ENCODE results near the gene ART1. TPM values are rescaled to one million over a fixed set of nuclear protein-coding genes. Genes with fewer than 3 reads are reported as not detected.

The ART1 gene
- total and polyA plus RNA-seq, 2 donors (not counting 1 experiment from before 2014, with no cell fraction given): not detected

DNA sequence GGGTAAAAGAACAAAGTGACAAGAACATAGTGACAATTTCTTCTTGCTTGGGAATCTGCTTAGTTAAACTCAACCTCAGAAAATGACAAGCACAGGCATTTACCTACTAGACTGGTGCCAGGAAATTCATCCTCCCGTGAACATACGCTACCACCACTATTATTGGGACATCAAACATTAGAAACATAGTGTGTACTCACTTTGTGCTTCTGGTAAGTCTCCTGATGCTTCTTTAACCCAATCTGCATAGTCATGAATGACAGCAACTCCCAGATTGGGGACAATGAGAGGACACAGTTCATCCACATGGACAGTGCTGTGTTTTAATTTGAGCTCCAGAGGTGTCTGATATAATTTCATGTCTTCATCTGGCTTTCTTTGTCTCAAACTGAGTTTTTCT, 55.5 kb downstream of the ART1 start:
- no peak for ATAC-seq (ENCODE audit: low read depth)
- Histone ChIP-seq H3K4me3 (ENCODE audit: control extremely low read depth in 1 of 5, extremely low read depth in 1 of 5, insufficient read depth in 1 of 5, low read depth in 2 of 5, low read length in 4 of 5) (no peak overlapping the region), H3K36me3 (replicated peaks in 1 of 2; ENCODE audit: control extremely low read depth in 1 of 2, control insufficient read depth in 1 of 2, extremely low read depth in 1 of 2, insufficient read depth in 2 of 2, low read length in 1 of 2) (peaks cover 5 to 85% of the 10 kb centered on the region in 2 experiments), H3K9me3 (ENCODE audit: control extremely low read depth in 1 of 3, control insufficient read depth in 2 of 3, insufficient read depth in 1 of 3, low read length in 2 of 3) (no peaks in the 10 kb centered on the region), H3K4me2 (replicated peaks; ENCODE audit: low read depth, low read length, poor library complexity, severe bottlenecking) (no peak overlapping the region), H3K27me3 (replicated peaks in 1 of 4; ENCODE audit: control extremely low read depth in 1 of 4, control insufficient read depth in 3 of 4, insufficient read depth in 4 of 4, low read length in 3 of 4) (no peaks in the 10 kb centered on the region), H3K79me2 (ENCODE audit: control insufficient read depth, insufficient read depth, low read length) (no peaks in the 10 kb centered on the region), H3K4me1 (ENCODE audit: control insufficient read depth in 2 of 2, insufficient read depth in 2 of 2, low read length in 2 of 2) (no peaks in the 10 kb centered on the region), H3K27ac (ENCODE audit: low read length in 2 of 2) (no peak overlapping the region), H3K9ac (ENCODE audit: low read length) (no peak overlapping the region), H2AFZ (ENCODE audit: insufficient read depth, low read depth, low read length, poor library complexity, severe bottlenecking) (no peak overlapping the region), H4K20me1 (ENCODE audit: control insufficient read depth, insufficient read depth, low read length, poor library complexity, severe bottlenecking) (no peaks in the 10 kb centered on the region)
- DNase-seq: no peak
- POLR2A ChIA-PET: no interaction called here
- no peak overlapping the region for H3K4me3 Mint-ChIP-seq
- H3K4me1 Mint-ChIP-seq: no peaks in the 10 kb centered on the region
- CTCF ChIA-PET: interaction anchor here (1.5 kb wide), 1 partner anchor 109 kb away, joined by 3 read pairs; no protein-coding TSS in a partner anchor
- no peaks in the 10 kb centered on the region for H3K9me3 Mint-ChIP-seq (ENCODE audit: insufficient read depth)
- TF ChIP-seq, protein P1, sequence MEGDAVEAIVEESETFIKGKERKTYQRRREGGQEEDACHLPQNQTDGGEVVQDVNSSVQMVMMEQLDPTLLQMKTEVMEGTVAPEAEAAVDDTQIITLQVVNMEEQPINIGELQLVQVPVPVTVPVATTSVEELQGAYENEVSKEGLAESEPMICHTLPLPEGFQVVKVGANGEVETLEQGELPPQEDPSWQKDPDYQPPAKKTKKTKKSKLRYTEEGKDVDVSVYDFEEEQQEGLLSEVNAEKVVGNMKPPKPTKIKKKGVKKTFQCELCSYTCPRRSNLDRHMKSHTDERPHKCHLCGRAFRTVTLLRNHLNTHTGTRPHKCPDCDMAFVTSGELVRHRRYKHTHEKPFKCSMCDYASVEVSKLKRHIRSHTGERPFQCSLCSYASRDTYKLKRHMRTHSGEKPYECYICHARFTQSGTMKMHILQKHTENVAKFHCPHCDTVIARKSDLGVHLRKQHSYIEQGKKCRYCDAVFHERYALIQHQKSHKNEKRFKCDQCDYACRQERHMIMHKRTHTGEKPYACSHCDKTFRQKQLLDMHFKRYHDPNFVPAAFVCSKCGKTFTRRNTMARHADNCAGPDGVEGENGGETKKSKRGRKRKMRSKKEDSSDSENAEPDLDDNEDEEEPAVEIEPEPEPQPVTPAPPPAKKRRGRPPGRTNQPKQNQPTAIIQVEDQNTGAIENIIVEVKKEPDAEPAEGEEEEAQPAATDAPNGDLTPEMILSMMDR (IDR thresholded peaks at IDR 0.05): no peak
- TF ChIP-seq EZH2 (IDR thresholded peaks at IDR 0.05; ENCODE audit: borderline replicate concordance, insufficient read depth, low read depth, low read length, poor library complexity, severe bottlenecking): no peak
- WGBS (ENCODE audit: insufficient coverage): no CpG with 5 or more reads among the region's 2 CpGs
- H3K27me3 Mint-ChIP-seq: no peaks in the 10 kb centered on the region
- H3K27ac Mint-ChIP-seq: no peak overlapping the region
- intact Hi-C loops (cut with micrococcal nuclease): no loop called here

DNA sequence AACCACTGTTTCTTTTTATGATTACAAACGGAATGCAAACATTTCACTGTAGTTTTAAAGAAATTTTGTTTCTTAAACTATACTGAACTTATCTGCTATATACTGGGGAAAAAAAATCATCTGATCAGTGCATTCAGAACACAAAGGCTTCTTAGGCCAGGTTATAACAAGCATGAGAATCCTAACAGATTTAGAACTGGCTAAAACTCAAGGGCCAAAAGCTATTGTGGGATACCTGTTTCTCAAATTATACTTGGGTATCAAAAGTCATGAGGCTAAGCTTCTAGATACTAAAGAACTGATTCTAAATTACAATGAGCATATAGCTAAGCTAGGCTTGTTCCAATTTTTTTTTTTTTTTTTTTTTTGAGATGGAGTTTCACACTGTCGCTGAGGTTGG, 56.0 kb downstream of the ART1 start:
- H3K9ac ChIP-seq (ENCODE audit: low read length): no peak overlapping the region
- intact Hi-C loops (cut with micrococcal nuclease): no loop called here
- no peaks in the 10 kb centered on the region for H3K4me1 ChIP-seq (ENCODE audit: control insufficient read depth in 2 of 2, insufficient read depth in 2 of 2, low read length in 2 of 2)
- H4K20me1 ChIP-seq (ENCODE audit: control insufficient read depth, insufficient read depth, low read length, poor library complexity, severe bottlenecking): no peaks in the 10 kb centered on the region
- ATAC-seq (ENCODE audit: low read depth) (no peak), DNase-seq (no peak)
- H3K27me3 Mint-ChIP-seq: no peaks in the 10 kb centered on the region
- H3K27me3 ChIP-seq (replicated peaks in 1 of 4; ENCODE audit: control extremely low read depth in 1 of 4, control insufficient read depth in 3 of 4, insufficient read depth in 4 of 4, low read length in 3 of 4): no peaks in the 10 kb centered on the region
- H3K4me1 Mint-ChIP-seq: no peaks in the 10 kb centered on the region
- H3K79me2 ChIP-seq (ENCODE audit: control insufficient read depth, insufficient read depth, low read length): no peaks in the 10 kb centered on the region
- no peak overlapping the region for H2AFZ ChIP-seq (ENCODE audit: insufficient read depth, low read depth, low read length, poor library complexity, severe bottlenecking)
- no peak overlapping the region for H3K27ac Mint-ChIP-seq
- H3K4me3 Mint-ChIP-seq: no peak overlapping the region
- H3K27ac ChIP-seq (ENCODE audit: low read length in 2 of 2): no peak overlapping the region
- no peak overlapping the region for H3K4me2 ChIP-seq (replicated peaks; ENCODE audit: low read depth, low read length, poor library complexity, severe bottlenecking)
- CTCF ChIA-PET: interaction anchor here (1.2 kb wide), 1 partner anchor 10 kb away, joined by 3 read pairs; no protein-coding TSS in a partner anchor
- H3K9me3 Mint-ChIP-seq (ENCODE audit: insufficient read depth): no peaks in the 10 kb centered on the region
- H3K4me3 ChIP-seq (ENCODE audit: control extremely low read depth in 1 of 5, extremely low read depth in 1 of 5, insufficient read depth in 1 of 5, low read depth in 2 of 5, low read length in 4 of 5): no peak overlapping the region
- POLR2A ChIA-PET: no interaction called here
- no peak for TF ChIP-seq EZH2 (IDR thresholded peaks at IDR 0.05; ENCODE audit: borderline replicate concordance, insufficient read depth, low read depth, low read length, poor library complexity, severe bottlenecking)
- TF ChIP-seq, protein P1 (IDR thresholded peaks at IDR 0.05): no peak
- no peaks in the 10 kb centered on the region for H3K9me3 ChIP-seq (ENCODE audit: control extremely low read depth in 1 of 3, control insufficient read depth in 2 of 3, insufficient read depth in 1 of 3, low read length in 2 of 3)
- H3K36me3 ChIP-seq (replicated peaks in 1 of 2; ENCODE audit: control extremely low read depth in 1 of 2, control insufficient read depth in 1 of 2, extremely low read depth in 1 of 2, insufficient read depth in 2 of 2, low read length in 1 of 2): peaks cover 2 to 83% of the 10 kb centered on the region in 2 experiments
- WGBS (ENCODE audit: insufficient coverage): no CpG with 5 or more reads among the region's 2 CpGs

All from B cell (primary cell).